Heart left ventricle (tissue), 16 donors: ENCODE results near the gene BRSK2. TPM values are rescaled to one million over a fixed set of nuclear protein-coding genes. Genes with fewer than 3 reads are reported as not detected.

Experiments
- ATAC-seq, 4 donors: fragments of 200-7000 bp; cut with Tn5 transposase; one replicate each; pipeline ENCODE4 v1.9.1; 2020 to 2022; ENCODE audit warnings: moderate library complexity in 4 of 4, mild to moderate bottlenecking in 3 of 4, moderate number of reproducible peaks in 1 of 4
- DNase-seq, 5 donors: peaks; one replicate each; pipeline ENCODE4 v3.0.0-alpha.2; 2020
- H3K27ac ChIP-seq, 12 donors: fragments of 200-600 bp; sonication (generic) in 4 of 12; one replicate each; pipeline versions ENCODE4 v1.5.0 to v1.8.0; 2016 to 2022; ENCODE audit warnings: mild to moderate bottlenecking in 2 of 12
- H3K27me3 ChIP-seq, 9 donors: fragments of 200-600 bp; sonication (generic) in 2 of 9; one replicate each; pipeline versions ENCODE4 v1.5.1 to v1.8.0; 2016 to 2022; ENCODE audit warnings: mild to moderate bottlenecking in 3 of 9
- H3K36me3 ChIP-seq, 9 donors: fragments of 200-600 bp; sonication (generic) in 2 of 9; one replicate each; pipeline versions ENCODE4 v1.5.0 to v1.8.0; 2018 to 2022; ENCODE audit warnings: mild to moderate bottlenecking in 2 of 9
- H3K4me1 ChIP-seq, 12 donors: fragments of 200-600 bp; sonication (generic) in 4 of 12; one replicate each; pipeline versions ENCODE4 v1.5.0 to v1.8.0; 2016 to 2022; ENCODE audit warnings: mild to moderate bottlenecking in 3 of 12
- H3K4me3 ChIP-seq, 12 donors: fragments of 200-600 bp; sonication (generic) in 4 of 12; one replicate each; pipeline versions ENCODE4 v1.5.0 to v1.8.0; 2017 to 2022; ENCODE audit warnings: mild to moderate bottlenecking in 9 of 12, moderate library complexity in 4 of 12
- H3K9me3 ChIP-seq, 12 donors: fragments of 200-600 bp; sonication (generic) in 4 of 12; one replicate each; pipeline versions ENCODE4 v1.5.0 to v1.8.0; 2016 to 2022; ENCODE audit warnings: mild to moderate bottlenecking in 1 of 12
- CTCF ChIP-seq, 12 donors: fragments of 200-600 bp; sonication (generic) in 4 of 12; IDR thresholded peaks; one replicate each; pipeline versions ENCODE4 v1.5.0 to v1.8.0; 2018 to 2022; ENCODE audit warnings: antibody characterized with exemption in 12 of 12, mild to moderate bottlenecking in 5 of 12
- POLR2A ChIP-seq, 2 donors: fragments of 450-650 bp; IDR thresholded peaks; one replicate each; pipeline ENCODE4 v1.6.1; 2017; ENCODE audit warnings: antibody characterized with exemption in 2 of 2, mild to moderate bottlenecking in 2 of 2, moderate library complexity in 2 of 2
- WGBS, 4 donors: extraction: QIAGEN DNeasy Blood & Tissue Kit in 2 of 4; methylation state at CpG; one replicate each; pipeline versions ENCODE4 v1.1.5 to v1.1.7; 2013 to 2018; 5-methylcytosine and 5-hydroxymethylcytosine counted together
- intact Hi-C, 10 donors: fragments of 100-400 bp; cut with DNase I; formaldehyde crosslinking; loops; one replicate each; pipeline versions ENCODE4 v1.11.1 to v1.14.2; 2022
- polyA plus RNA-seq, 2 donors: library from polyadenylated mRNA; stranded (reverse); fragments of 200-250 nt; gene quantifications; one replicate each; pipeline ENCODE4 v1.2.3, GENCODE V29; 2013
- total RNA-seq, 9 donors: library from RNA; depleted of rRNA in 2 of 9; stranded (reverse); fragments of >200 nt in 2 of 9; fragmentation: NEBNext Ultra II Directional in 3 of 9; extraction: Animal tissue kit (Norgen Biotek cat#: 25700) in 3 of 9; gene quantifications; one replicate each; pipeline versions ENCODE4 v1.1.0 to v1.2.4, GENCODE V29; 2016 to 2023
- donor health status: ischemic (EF 13 %, LVEDD 7.1; RV severe dilation, severe dysfunction).
- donor health status: healthy with polysubstance abuse.
- donor health status: DM: no; HTN: yes; CAD: no.
- donor health status: DM: no; HTN: no; CAD: no.
- donor health status: ischemic (EF 25% LVEDD 6.9; RV normal size, moderate dysfunction).
- donor health status: ischemic (EF 25% LVEDD 5.7; RV mildly dilated, moderate dysfunction).
- donor health status: healthy.
- donor health status: DM: yes; HTN: yes; CAD: no.
- donor health status: ischemic (EF 35%, LVEDD 5.7; RV mildly dilated, moderate dysfunction).
- donor health status: nonischemic (EF 11% LVEDD 7.7; RV severe dilation, severe dysfunction).
- donor health status: DM: yes; HTN: yes; CAD: no.
- donor health status: PGD.
- donor health status: ischemic (EF 29% LVEDD 5.4; RV normal size, mild dysfunction).
- donor health status: nonischemic (EF 23%, LVEDD 6.1; RV moderate dilation, normal function).

Gene BRSK2
- total and polyA plus RNA-seq, 11 donors: 0.16 to 1.3 (median 0.61) TPM; not detected in 1

GRCh38 chr11:1491379-1491778 is 101.6 kb downstream of the BRSK2 start:
- intact Hi-C loops: no loop called here
- no peak overlapping the region for H3K4me3 ChIP-seq
- peaks cover 0 to 5% (median 0%) of the 10 kb centered on the region in 12 donors for H3K9me3 ChIP-seq
- DNase-seq (no peak), ATAC-seq (no peak)
- 89 to 98% (median 96%) methylated on average over 12 of the region's 12 CpGs for WGBS, 4 donors
- peaks cover 8 to 49% (median 33%) of the 10 kb centered on the region in 12 donors for H3K4me1 ChIP-seq
- H3K27me3 ChIP-seq: no peaks in the 10 kb centered on the region
- no peaks in the 10 kb centered on the region for H3K36me3 ChIP-seq
- no peak overlapping the region for H3K27ac ChIP-seq
- TF ChIP-seq CTCF (IDR thresholded peaks at IDR 0.05) (no peak), POLR2A (IDR thresholded peaks at IDR 0.05) (no peak)

- H3K27me3 ChIP-seq: no peaks in the 10 kb centered on the region
- H3K36me3 ChIP-seq: no peaks in the 10 kb centered on the region
- no peak overlapping the region for H3K27ac ChIP-seq
- H3K9me3 ChIP-seq: peaks cover 0 to 5% (median 0%) of the 10 kb centered on the region in 12 donors
- H3K4me1 ChIP-seq: peaks cover 0 to 47% (median 22%) of the 10 kb centered on the region in 12 donors
- intact Hi-C loops: no loop called here
- 77 to 96% (median 95%) methylated on average over 3 of the region's 3 CpGs for WGBS, 4 donors
- ATAC-seq: no peak
- TF ChIP-seq CTCF (IDR thresholded peaks at IDR 0.05): no peak
- no peak for TF ChIP-seq POLR2A (IDR thresholded peaks at IDR 0.05)
- H3K4me3 ChIP-seq: no peak overlapping the region
- no peak for DNase-seq
Measured at GRCh38 chr11:1493650-1494244, 104.0 kb downstream of the BRSK2 start.

GRCh38 chr11:1494650-1495049 is 104.9 kb downstream of the BRSK2 start:
- ATAC-seq: no peak
- intact Hi-C loops: no loop called here
- DNase-seq: no peak
- Histone ChIP-seq H3K9me3 (peaks cover 0 to 5% (median 0%) of the 10 kb centered on the region in 12 donors), H3K4me3 (no peak overlapping the region), H3K4me1 (peaks cover 0 to 44% (median 14%) of the 10 kb centered on the region in 12 donors), H3K36me3 (peaks cover 0 to under 1% (median 0%) of the 10 kb centered on the region in 9 donors), H3K27ac (no peak overlapping the region), H3K27me3 (no peaks in the 10 kb centered on the region)
- TF ChIP-seq POLR2A (IDR thresholded peaks at IDR 0.05) (no peak), CTCF (IDR thresholded peaks at IDR 0.05) (no peak)
- WGBS, 4 donors: 91 to 96% (median 95%) methylated on average over 3 of the region's 3 CpGs

- peaks cover 0 to 47% (median 18%) of the 10 kb centered on the region in 12 donors for H3K4me1 ChIP-seq
- DNase-seq (no peak), ATAC-seq (no peak)
- H3K36me3 ChIP-seq: peaks cover 0 to 6% (median 0%) of the 10 kb centered on the region in 9 donors
- peaks cover 0 to 5% (median 0%) of the 10 kb centered on the region in 12 donors for H3K9me3 ChIP-seq
- no peak for TF ChIP-seq CTCF (IDR thresholded peaks at IDR 0.05)
- TF ChIP-seq POLR2A (IDR thresholded peaks at IDR 0.05): no peak
- no peak overlapping the region for H3K27ac ChIP-seq
- 77 to 87% (median 83%) methylated on average over 9 of the region's 9 CpGs for WGBS, 4 donors
- no peaks in the 10 kb centered on the region for H3K27me3 ChIP-seq
- intact Hi-C loops: no loop called here
- no peak overlapping the region for H3K4me3 ChIP-seq
Measured at GRCh38 chr11:1496091-1496760, 106.5 kb downstream of the BRSK2 start.
